Measurements from ENCODE around the gene RBM38. TPM values are rescaled to one million over a fixed set of nuclear protein-coding genes. Genes with fewer than 3 reads are reported as not detected.

The RBM38 gene
- total and polyA plus RNA-seq, 2 of the 4 experiments (the other 2 are of a cell fraction), result 5.2 to 11.9 TPM

DNA sequence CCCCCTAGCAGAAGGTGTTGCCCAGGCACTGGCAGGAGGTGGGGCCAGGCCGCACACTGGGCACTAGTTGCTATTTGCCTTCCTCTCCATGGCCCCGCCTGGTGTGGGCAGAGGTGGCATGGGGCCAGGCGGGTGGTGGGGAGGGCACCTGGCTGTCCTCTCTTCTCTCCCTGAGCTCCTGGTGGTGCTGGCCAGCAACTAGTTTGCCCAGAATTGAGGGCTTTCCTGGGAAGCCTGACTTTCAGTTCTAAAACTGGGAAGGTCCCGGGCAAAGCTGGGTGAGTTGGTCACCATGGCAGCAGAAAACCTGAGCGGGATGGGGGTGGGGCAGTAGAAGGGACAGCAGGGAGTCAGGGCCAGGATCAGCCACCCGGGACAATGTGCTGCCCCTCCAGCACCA lies 48.2 kb downstream of the RBM38 start:
- H3K56ac ChIP-seq (ENCODE audit: extremely low read depth, insufficient read depth, low read length), result no peak overlapping the region
- peak overlapping the region; percentile 31 for H2AK9ac ChIP-seq (replicated peaks; ENCODE audit: low read depth, low read length, poor library complexity)
- no peaks in the 10 kb centered on the region for H3K36me3 ChIP-seq (ENCODE audit: control insufficient read depth, insufficient read depth, low read length)
- no peaks in the 10 kb centered on the region for H4K20me1 ChIP-seq (ENCODE audit: insufficient read depth, low read length)
- no peak overlapping the region for H3K14ac ChIP-seq (replicated peaks; ENCODE audit: low read depth, low read length)
- H2BK15ac ChIP-seq (ENCODE audit: low read depth, low read length), result no peak overlapping the region
- no peak overlapping the region for H3K9ac ChIP-seq (ENCODE audit: low read depth, low read length)
- ATAC-seq (ENCODE audit: low read depth) (no peak), DNase-seq (no peak)
- H3K4me1 ChIP-seq (ENCODE audit: control insufficient read depth, insufficient read depth, low read length), result peaks cover 4% of the 10 kb centered on the region; the same call in 1 of the 2 replicates
- H3K9me1 ChIP-seq (ENCODE audit: insufficient read depth, low read length), result no peaks in the 10 kb centered on the region
- H4K5ac ChIP-seq (ENCODE audit: low read depth, low read length), result no peak overlapping the region
- intact Hi-C loops (cut with micrococcal nuclease), result no loop called here
- 33% methylated on average over 1 of the region's 6 CpGs; no CpG with 5 or more reads in 1 of the 2 experiments for WGBS, 2 experiments (ENCODE audit: extremely low coverage in 2 of 2, insufficient read length in 1 of 2)
- no TSS peak for BruUV-seq (replicated peaks)
- H2BK120ac ChIP-seq (ENCODE audit: low read depth, low read length), result no peak overlapping the region
- ChIA-PET POLR2A (ENCODE audit: unreplicated experiment) (no interaction called here), CTCF (no interaction called here)
- no peak overlapping the region for H3K4me3 ChIP-seq (ENCODE audit: insufficient read depth, low read depth, low read length)
- no peak overlapping the region for H3K4ac ChIP-seq (ENCODE audit: low read depth, low read length)
- no peak overlapping the region for H4K8ac ChIP-seq (ENCODE audit: low read depth in 2 of 2, low read length in 2 of 2)
- H2AFZ ChIP-seq (replicated peaks; ENCODE audit: low read length, poor library complexity), result no peak overlapping the region
- peaks cover 5% of the 10 kb centered on the region; the same call in 1 of the 2 replicates for H3K27me3 ChIP-seq (ENCODE audit: control insufficient read depth, insufficient read depth, low read length)
- H3K9me3 ChIP-seq (ENCODE audit: control insufficient read depth, insufficient read depth, low read length), result peaks cover 6% of the 10 kb centered on the region; the same call in 1 of the 2 replicates
- no peak overlapping the region for H3K23ac ChIP-seq (ENCODE audit: low read depth, low read length)
- no peak overlapping the region for H3K18ac ChIP-seq (ENCODE audit: low read depth, low read length)
- in situ Hi-C loops (cut with MboI; ENCODE audit: low sequenced_read_pairs), result no loop called here
- TF ChIP-seq RAD21 (IDR thresholded peaks at IDR 0.05; ENCODE audit: low read length) (no peak), POLR2A (IDR thresholded peaks at IDR 0.05; ENCODE audit: low read depth, low read length) (no peak), RFX5 (IDR thresholded peaks at IDR 0.05; ENCODE audit: low read depth, low read length) (no peak), CTCF (conservative IDR thresholded peaks at IDR 0.05; ENCODE audit: low read depth, low read length) (no peak), RCOR1 (IDR thresholded peaks at IDR 0.05; ENCODE audit: insufficient replicate concordance, low read length) (no peak), SMC3 (IDR thresholded peaks at IDR 0.05; ENCODE audit: low read depth, low read length) (no peak), MAFK (IDR thresholded peaks at IDR 0.05; ENCODE audit: low read depth, low read length) (no peak), ELK1 (IDR thresholded peaks at IDR 0.05; ENCODE audit: borderline replicate concordance, low read depth, low read length) (no peak), CEBPB (IDR thresholded peaks at IDR 0.05; ENCODE audit: low read depth, low read length) (no peak), BHLHE40 (IDR thresholded peaks at IDR 0.05; ENCODE audit: low read depth, low read length) (no peak), FOS (IDR thresholded peaks at IDR 0.05; ENCODE audit: low read depth, low read length) (no peak), MXI1 (IDR thresholded peaks at IDR 0.05; ENCODE audit: borderline replicate concordance, low read depth, low read length) (no peak), MAZ (IDR thresholded peaks at IDR 0.05; ENCODE audit: borderline replicate concordance, low read depth, low read length) (no peak), CHD1 (IDR thresholded peaks at IDR 0.05; ENCODE audit: low read depth, low read length) (no peak), NFE2L2 (IDR thresholded peaks at IDR 0.05; ENCODE audit: low read depth, low read length) (no peak)
- TF ChIP-seq, protein P1, sequence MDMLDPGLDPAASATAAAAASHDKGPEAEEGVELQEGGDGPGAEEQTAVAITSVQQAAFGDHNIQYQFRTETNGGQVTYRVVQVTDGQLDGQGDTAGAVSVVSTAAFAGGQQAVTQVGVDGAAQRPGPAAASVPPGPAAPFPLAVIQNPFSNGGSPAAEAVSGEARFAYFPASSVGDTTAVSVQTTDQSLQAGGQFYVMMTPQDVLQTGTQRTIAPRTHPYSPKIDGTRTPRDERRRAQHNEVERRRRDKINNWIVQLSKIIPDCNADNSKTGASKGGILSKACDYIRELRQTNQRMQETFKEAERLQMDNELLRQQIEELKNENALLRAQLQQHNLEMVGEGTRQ (IDR thresholded peaks at IDR 0.05; ENCODE audit: low read depth, low read length), result no peak
- dilution Hi-C loops (cut with HindIII; ENCODE audit: low sequenced_read_pairs, unreplicated experiment), result no loop called here
- H3K4me2 ChIP-seq (ENCODE audit: low read depth, low read length), result no peak overlapping the region
- no peak overlapping the region for H2BK20ac ChIP-seq (ENCODE audit: low read depth, low read length)
- H3K27ac ChIP-seq (ENCODE audit: insufficient read depth, low read length), result no peak overlapping the region
- H4K91ac ChIP-seq (ENCODE audit: insufficient read depth, low read depth, low read length), result no peak overlapping the region
- no peak overlapping the region for H2AK5ac ChIP-seq (ENCODE audit: low read depth, low read length)
- H3K79me1 ChIP-seq (ENCODE audit: low read depth in 1 of 2, low read length in 2 of 2), result no peaks in the 10 kb centered on the region
- H2BK5ac ChIP-seq (ENCODE audit: low read depth, low read length, poor library complexity, severe bottlenecking), result no peak overlapping the region

Data from IMR-90 (cell line).